ENCODE data around the gene C22orf39. TPM values are rescaled to one million over a fixed set of nuclear protein-coding genes. Genes with fewer than 3 reads are reported as not detected.
A peak's percentile ranks its signal among the peaks of the same experiment; 100 is the strongest.

C22orf39 gene
- total RNA-seq, 6 experiments from 2014 or later, result 9.8 to 15.7 (median 12.5) TPM

DNA sequence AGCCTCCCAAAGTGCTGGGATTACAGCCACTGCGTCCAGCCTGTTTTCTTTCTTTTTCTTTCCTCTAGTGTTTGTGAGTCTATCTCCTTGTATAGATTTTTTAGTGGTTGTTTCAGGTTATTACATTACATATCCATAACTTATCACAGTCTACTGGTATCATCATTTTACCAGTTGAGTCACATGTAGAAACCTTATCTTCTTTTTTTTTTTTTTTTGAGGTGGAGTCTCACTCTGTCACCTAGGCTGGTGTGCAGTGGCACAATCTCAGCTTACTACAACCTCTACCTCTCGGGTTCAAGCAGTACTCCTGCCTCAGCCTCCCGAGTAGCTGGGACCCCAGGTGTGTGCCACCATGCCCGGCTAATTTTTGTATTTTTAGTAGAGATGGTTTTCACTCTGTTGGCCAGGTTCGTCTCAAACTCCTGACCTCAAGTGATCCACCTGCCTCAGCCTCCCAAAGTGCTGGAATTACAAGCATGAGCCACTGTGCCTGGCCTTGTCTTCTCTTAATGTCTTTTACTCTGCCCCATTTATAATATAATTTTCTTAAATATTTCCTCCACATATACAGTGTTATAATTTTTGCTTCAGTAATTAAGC lies 43.2 kb upstream of the C22orf39 start:
- Histone ChIP-seq H3K27ac (no peak overlapping the region), H3K27me3 (no peaks in the 10 kb centered on the region), H3K4me1 (no peaks in the 10 kb centered on the region), H3K4me3 (no peak overlapping the region), H3K9me3 (no peaks in the 10 kb centered on the region), H3K36me3 (no peaks in the 10 kb centered on the region)
- no peak for ATAC-seq
- DNase-seq, result no peak
- WGBS (ENCODE audit: insufficient coverage, low coverage, low lambda C conversion rate, missing lambda C conversion rate), result 100% methylated on average over 1 of the region's 5 CpGs
- TF ChIP-seq, protein P1, sequence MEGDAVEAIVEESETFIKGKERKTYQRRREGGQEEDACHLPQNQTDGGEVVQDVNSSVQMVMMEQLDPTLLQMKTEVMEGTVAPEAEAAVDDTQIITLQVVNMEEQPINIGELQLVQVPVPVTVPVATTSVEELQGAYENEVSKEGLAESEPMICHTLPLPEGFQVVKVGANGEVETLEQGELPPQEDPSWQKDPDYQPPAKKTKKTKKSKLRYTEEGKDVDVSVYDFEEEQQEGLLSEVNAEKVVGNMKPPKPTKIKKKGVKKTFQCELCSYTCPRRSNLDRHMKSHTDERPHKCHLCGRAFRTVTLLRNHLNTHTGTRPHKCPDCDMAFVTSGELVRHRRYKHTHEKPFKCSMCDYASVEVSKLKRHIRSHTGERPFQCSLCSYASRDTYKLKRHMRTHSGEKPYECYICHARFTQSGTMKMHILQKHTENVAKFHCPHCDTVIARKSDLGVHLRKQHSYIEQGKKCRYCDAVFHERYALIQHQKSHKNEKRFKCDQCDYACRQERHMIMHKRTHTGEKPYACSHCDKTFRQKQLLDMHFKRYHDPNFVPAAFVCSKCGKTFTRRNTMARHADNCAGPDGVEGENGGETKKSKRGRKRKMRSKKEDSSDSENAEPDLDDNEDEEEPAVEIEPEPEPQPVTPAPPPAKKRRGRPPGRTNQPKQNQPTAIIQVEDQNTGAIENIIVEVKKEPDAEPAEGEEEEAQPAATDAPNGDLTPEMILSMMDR (IDR thresholded peaks at IDR 0.05), result no peak
- intact Hi-C loops (cut with DNase I), result loop anchor here in 1 of 2 donors (5.0 kb wide), 1 partner anchor 137 kb away; no protein-coding TSS in a partner anchor

DNA sequence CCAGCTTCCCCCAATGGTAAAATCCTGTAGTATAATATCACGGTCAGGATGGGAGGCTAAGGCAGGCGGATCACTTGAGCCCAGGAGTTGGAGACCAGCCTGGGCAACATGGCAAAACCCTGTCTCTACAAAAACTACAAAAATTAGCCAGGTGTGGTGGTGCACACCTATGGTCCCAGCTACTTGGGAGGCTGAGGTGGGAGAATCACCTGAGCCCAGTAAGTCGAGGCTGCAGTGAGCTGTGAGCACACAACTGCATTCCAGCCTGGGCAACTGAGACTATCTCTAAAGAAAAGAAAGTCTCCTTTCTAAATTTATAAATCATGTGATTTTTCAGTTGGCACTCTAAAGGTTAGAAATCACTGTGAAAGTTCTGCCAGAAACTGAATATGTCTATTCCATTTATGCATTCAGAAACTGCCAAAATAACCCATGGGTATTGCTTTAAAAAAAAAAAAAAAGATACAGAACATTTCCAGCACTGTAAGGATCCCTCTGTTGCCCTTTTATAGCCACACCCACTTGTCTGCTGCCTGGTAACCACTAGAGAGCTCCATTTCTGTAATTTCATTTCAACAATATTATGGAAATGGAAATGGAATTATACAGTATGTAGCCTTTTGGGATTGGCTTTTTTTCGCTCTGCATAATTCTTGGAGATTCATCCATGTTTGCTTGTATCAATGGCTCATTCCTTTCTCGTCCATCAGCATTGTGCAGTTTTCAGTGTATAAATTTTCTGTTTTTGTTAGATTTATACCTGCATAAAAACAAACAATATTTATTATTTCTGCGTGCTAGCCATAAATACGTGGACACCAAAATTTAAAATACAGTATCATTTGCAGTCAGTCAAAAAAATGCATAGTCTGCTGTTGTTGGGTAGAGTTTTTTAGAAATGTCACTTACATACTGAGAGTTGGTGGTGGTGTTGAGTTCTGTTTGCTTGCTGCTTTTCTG lies 41.7 kb upstream of the C22orf39 start:
- Histone ChIP-seq H3K36me3 (no peaks in the 10 kb centered on the region), H3K27me3 (no peaks in the 10 kb centered on the region), H3K27ac (no peak overlapping the region), H3K4me1 (no peaks in the 10 kb centered on the region), H3K9me3 (no peaks in the 10 kb centered on the region), H3K4me3 (no peak overlapping the region)
- WGBS (ENCODE audit: insufficient coverage, low coverage, low lambda C conversion rate, missing lambda C conversion rate), result 82% methylated on average over 7 of the region's 7 CpGs
- TF ChIP-seq, protein P1 (IDR thresholded peaks at IDR 0.05), result peak in 2 of 4 donors; percentile 12 to 19
- TF ChIP-seq POLR2A (IDR thresholded peaks at IDR 0.05), result no peak
- DNase-seq, result no peak
- intact Hi-C loops (cut with DNase I), result no loop called here
- peak in 3 of 4 donors; percentile 39 to 53 (median 40) for ATAC-seq

DNA sequence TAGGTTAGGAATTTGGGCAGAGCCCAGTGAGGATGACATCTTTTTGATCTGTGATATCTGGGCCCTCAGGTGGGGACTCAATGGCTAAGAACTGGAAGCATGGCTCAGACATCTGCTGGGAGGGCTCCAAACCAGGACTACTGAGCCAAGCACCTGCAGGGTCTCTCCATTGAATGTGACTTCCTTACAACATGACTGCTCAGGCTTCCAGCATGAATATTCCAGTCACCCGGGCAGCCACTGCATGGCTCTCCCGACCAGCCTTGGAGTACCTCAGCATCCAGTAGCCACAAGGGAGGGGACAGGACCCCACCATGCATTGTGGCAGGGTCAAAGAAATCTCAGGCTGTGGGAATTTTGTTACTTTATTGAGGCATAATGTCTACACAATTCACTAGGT lies 40.8 kb upstream of the C22orf39 start:
- H3K36me3 ChIP-seq, result no peaks in the 10 kb centered on the region
- no peak overlapping the region for H3K4me3 ChIP-seq
- DNase-seq (no peak), ATAC-seq (no peak)
- no peak overlapping the region for H3K27ac ChIP-seq
- WGBS (ENCODE audit: insufficient coverage, low coverage, low lambda C conversion rate, missing lambda C conversion rate), result no CpG with 5 or more reads among the region's 2 CpGs
- TF ChIP-seq, protein P1 (IDR thresholded peaks at IDR 0.05), result no peak
- no peak for TF ChIP-seq POLR2A (IDR thresholded peaks at IDR 0.05)
- intact Hi-C loops (cut with DNase I), result no loop called here
- H3K27me3 ChIP-seq, result no peaks in the 10 kb centered on the region
- H3K9me3 ChIP-seq, result no peaks in the 10 kb centered on the region
- no peaks in the 10 kb centered on the region for H3K4me1 ChIP-seq

DNA sequence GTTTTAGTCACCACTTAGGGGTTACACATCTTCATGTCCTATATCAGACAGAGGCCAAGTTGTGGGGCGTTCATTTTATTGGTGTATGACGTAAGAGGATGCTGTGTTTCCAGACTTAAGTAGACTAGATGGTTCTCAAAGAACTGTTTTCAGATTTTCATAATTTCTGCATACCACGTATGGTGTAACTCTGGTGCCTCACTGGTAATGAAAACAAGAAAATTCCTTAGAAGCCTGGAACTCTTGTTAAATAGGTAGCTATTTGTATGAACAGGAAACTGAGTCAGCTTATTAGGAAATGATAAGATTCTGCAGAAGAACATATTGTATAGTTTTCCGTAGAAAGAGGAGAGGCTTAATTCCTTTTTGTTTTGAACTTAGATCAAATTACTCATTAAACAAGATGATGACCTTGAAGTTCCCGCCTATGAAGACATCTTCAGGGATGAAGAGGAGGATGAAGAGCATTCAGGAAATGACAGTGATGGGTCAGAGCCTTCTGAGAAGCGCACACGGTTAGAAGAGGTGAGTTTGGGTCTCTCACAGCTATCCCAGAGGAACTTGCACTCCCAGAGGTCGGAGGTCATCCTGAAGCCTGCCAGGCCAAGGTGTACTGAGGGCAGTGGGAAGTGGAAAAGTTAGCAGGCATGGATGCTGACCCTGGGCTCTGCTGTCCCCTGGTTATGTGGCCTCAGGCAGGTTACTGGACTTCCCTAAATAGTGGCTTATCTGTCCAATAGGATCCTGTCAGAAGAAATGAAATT lies 36.2 kb upstream of the C22orf39 start:
- Histone ChIP-seq H3K4me1 (peaks cover 0 to 4% (median 0%) of the 10 kb centered on the region in 4 donors), H3K9me3 (no peaks in the 10 kb centered on the region), H3K27ac (no peak overlapping the region), H3K36me3 (no peaks in the 10 kb centered on the region), H3K27me3 (no peaks in the 10 kb centered on the region), H3K4me3 (no peak overlapping the region)
- ATAC-seq (no peak), DNase-seq (peak in 1 of 3 donors; percentile 35)
- TF ChIP-seq, protein P1 (IDR thresholded peaks at IDR 0.05), result no peak
- no peak for TF ChIP-seq POLR2A (IDR thresholded peaks at IDR 0.05)
- 61% methylated on average over 6 of the region's 8 CpGs for WGBS (ENCODE audit: insufficient coverage, low coverage, low lambda C conversion rate, missing lambda C conversion rate)
- intact Hi-C loops (cut with DNase I), result no loop called here
